GM12891 (cell line): ENCODE results near the gene ANKRD66.
"Not testable (repeated sequence)": the region's sequence is repeated elsewhere in the genome, so short reads cannot be mapped to it uniquely, and the experiment has no call there.

ENCODE experiments used
- DNase-seq: peaks from one replicate; pipeline ENCODE4 v3.0.0; 2011; ENCODE audit warnings: low spot score; ENCODE audit not compliant: insufficient read length
- FAIRE-seq: peaks from 2 replicates; lab custom pipeline; 2011; peaks lifted over from hg19 to GRCh38; lab: Jason Lieb, UNC
- PAX5 ChIP-seq: IDR thresholded peaks from 2 replicates; pipeline ENCODE4 v1.6.1; 2011; ENCODE audit warnings: low read length, moderate library complexity, mild to moderate bottlenecking; ENCODE audit not compliant: insufficient read depth, severe bottlenecking
- POLR2A ChIP-seq: IDR thresholded peaks from 2 replicates; pipeline ENCODE4 v1.6.1; 2011; ENCODE audit warnings: low read depth, low read length, control low read depth
- POLR2AphosphoS5 ChIP-seq: IDR thresholded peaks from 2 replicates; pipeline ENCODE4 v1.6.1; 2011; ENCODE audit warnings: low read depth, low read length, control low read depth
- POU2F2 ChIP-seq: IDR thresholded peaks from 2 replicates; pipeline ENCODE4 v1.6.1; 2011; ENCODE audit warnings: low read depth, mild to moderate bottlenecking, control low read depth, low read length, moderate library complexity
- SPI1 ChIP-seq: IDR thresholded peaks from 2 replicates; pipeline ENCODE4 v1.6.1; 2011; ENCODE audit warnings: low read depth, low read length, control low read depth
- TAF1 ChIP-seq: IDR thresholded peaks from 2 replicates; pipeline ENCODE4 v1.6.1; 2011; ENCODE audit warnings: low read depth, low read length, control low read depth

Gene ANKRD66

DNA sequence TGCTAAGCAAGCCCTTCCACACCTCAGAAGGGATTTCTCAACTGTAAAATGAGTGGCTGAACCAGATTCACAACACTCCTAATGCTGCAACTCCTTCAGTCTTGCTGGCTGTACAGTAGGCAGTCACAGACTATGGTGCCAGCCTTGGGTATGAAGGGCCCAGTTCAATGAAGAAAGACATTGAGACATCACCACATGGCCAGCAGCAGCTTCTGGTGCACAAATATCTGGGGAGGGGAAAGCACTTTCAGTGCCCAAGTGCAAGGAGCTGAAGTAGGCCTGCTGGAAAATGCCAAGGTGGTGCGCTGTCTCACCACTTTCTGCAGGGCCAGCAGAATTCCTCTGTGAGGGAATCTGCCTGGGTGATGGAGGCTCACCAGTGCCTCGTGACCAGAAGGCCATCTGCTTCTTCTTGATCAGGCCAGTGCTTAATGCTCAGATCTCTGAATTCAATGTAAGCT lies 13.4 kb upstream of the ANKRD66 start:
- no peak for FAIRE-seq
- no peak for DNase-seq

DNA sequence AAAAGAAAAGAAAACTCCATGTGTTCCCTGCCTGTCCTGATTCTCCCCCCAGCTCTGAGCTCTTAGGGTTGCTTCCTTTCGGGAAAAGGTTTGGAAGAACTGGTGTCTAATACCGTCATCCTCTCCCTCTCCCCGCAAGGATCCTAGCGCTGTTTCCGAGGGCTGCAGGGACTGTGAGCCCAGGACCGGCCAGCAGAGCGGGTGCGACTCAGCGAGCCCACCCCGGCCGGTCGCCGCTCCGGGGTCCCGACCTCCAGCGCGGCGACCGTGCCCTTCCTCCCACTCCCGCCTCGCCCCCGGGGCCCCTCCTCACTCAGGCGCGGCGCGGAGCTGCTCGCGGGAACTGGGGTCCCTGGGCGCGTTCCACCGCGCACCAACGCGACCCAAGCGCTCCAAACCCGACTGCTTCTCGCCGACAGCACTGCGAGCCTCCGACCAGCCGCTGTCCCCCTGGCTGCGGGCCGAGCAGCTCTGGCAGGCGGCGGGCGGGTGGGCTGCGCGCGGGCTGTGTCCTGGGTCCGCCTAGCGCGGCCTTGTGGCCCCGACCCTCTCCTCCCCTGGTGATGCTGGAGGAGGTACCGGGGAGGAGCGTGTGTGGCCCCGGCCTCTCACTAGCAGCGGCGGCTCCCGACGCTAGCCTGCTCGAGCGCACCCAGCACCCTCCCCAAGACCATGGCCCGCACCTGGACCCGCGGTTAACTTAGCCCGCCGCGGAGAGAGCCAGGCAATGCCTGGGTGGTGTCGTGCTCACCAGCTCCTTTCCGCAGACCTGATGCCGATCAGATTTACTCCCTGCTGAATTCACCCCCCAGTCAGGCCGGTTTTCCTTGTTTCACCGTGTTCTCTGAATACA lies 11.6 kb upstream of the ANKRD66 start, which contains the start of gene PLA2G7:
TSS of gene PLA2G7 (minus strand) at position 509 of the 853 bp plus-strand sequence. CDS start 12,484 bp downstream, outside the sequence.
- FAIRE-seq: no peak
- peak; percentile 5 for DNase-seq

More for the DNA sequence above, 13.4 kb upstream of the ANKRD66 start:
- TF ChIP-seq POLR2A: no peak
- TF ChIP-seq POU2F2: no peak
- no peak for TF ChIP-seq SPI1
- TF ChIP-seq TAF1: no peak
- TF ChIP-seq POLR2AphosphoS5: no peak
- no peak for TF ChIP-seq PAX5

DNA sequence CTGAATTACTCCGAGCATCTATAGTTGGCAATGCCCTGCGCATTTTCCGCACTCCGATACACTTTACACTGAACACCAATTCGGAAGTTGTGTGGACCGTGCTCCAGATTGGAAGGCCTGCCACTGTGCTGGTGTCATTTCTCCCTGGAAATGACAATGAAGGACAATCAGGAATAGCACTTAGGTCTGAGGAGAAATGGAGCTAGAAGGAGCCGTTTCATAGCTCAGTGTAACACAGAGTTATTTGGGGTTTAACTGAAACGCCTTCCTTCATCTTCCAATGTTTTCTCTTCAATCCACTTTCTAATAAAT lies 11.1 kb upstream of the ANKRD66 start:
- no peak for DNase-seq
- FAIRE-seq: no peak
- TF ChIP-seq POU2F2 (no peak), POLR2AphosphoS5 (no peak)

More for the DNA sequence above, 11.6 kb upstream of the ANKRD66 start, which contains the start of gene PLA2G7:
- TF ChIP-seq TAF1 (no peak), PAX5 (no peak), POLR2A (no peak), POU2F2 (no peak), POLR2AphosphoS5 (no peak), SPI1 (no peak)

DNA sequence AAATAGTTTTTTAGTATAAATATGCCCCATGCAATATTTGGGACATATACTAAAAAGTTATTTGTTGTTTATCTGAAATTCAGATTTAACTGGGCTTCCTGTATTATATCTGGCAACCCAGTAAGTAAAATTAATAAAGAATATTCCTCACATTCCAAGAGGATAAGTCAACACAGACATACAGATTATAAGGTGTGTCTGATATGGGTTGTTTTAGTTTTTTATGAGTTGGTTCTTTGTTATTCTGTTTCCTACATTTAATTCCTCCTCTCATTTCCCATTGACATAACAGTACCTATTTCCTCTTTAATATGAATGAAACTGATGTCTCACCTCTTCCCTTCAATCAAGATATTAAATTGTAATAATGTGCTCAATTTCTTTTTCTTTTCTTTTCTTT lies 9.8 kb upstream of the ANKRD66 start:
- FAIRE-seq: no peak
- TF ChIP-seq POLR2AphosphoS5: no peak
- no peak for TF ChIP-seq PAX5
- TF ChIP-seq TAF1: no peak
- no peak for TF ChIP-seq POU2F2
- no peak for TF ChIP-seq SPI1
- TF ChIP-seq POLR2A: no peak
- DNase-seq: no peak

DNA sequence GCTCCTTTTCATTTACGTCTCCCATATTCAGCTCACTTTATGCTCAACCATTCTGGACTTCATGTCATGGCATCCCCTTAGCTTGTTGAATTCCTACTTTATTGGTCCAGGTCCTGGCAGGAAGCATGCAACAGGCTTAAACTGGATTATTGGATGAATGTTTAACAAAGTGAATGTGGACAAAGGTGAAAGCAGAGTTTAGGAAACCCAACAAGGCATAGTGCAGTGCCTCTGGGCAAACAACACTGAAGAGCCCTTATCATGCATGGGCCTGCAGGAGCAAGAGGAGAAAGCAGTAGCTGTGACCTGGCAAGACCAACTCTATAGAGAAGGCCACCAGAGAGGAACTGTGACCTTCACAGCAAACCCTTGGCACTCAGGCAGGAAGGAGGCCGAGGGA lies 5.3 kb upstream of the ANKRD66 start:
- TF ChIP-seq POLR2A (no peak), POLR2AphosphoS5 (no peak)
- DNase-seq: no peak
- FAIRE-seq: no peak

DNA sequence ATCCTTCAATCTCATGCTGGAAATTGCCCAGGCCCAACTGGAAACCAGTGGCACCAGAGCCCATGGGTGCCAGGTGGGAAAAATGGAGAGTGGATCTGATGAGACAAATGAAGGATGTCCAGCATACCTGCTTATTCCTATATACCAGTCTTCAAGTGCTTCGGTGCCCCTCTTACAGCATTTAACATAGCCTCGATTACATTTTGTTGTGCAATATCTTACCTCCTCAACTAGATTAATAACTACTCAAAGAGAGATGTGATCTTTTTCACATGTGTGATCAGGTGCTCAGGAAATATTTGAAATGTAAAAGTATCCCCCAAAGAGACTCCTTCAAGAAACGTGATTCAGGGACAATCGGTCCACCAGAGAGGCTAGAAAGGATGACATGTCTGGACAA lies 4.8 kb upstream of the ANKRD66 start:
- FAIRE-seq (no peak), DNase-seq (no peak)
- TF ChIP-seq POLR2A (no peak), TAF1 (no peak), POU2F2 (no peak), POLR2AphosphoS5 (no peak), PAX5 (no peak)

DNA sequence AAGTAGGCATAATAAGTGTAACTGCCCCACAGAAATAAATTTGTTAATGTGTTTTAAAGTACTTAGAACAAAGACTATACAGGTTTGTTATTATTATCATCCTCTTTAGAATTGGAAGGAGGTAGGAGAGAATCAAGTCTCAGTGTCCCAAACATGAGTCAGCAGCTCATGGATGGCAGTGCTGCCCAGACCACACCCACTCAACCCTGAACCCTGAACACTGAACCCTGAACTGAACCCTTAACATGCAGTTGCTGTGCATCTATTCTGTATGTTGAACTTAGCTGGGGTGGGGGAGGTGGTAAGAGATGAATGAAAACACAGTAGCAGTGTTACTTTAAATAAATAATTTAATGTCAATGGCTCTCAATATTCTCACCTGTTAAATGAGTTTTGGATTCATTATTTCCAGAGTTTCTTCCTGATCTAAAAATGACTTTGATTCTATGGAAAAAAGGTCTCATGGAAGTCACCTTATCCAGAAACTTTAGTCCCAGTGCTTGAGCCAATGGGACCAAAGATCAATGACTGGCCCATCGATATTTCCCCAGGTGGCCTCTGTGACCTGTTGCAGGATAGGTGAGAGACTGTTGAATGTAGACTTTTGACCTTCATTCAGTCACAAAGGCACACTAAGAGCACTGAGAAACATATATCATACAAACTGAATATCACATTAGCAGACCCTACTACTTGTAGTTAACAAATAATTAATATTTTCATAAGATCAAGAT lies 3.1 kb upstream of the ANKRD66 start:
- DNase-seq (no peak), FAIRE-seq (no peak)
- TF ChIP-seq TAF1 (no peak), SPI1 (no peak), PAX5 (no peak), POU2F2 (no peak), POLR2AphosphoS5 (no peak), POLR2A (no peak)

DNA sequence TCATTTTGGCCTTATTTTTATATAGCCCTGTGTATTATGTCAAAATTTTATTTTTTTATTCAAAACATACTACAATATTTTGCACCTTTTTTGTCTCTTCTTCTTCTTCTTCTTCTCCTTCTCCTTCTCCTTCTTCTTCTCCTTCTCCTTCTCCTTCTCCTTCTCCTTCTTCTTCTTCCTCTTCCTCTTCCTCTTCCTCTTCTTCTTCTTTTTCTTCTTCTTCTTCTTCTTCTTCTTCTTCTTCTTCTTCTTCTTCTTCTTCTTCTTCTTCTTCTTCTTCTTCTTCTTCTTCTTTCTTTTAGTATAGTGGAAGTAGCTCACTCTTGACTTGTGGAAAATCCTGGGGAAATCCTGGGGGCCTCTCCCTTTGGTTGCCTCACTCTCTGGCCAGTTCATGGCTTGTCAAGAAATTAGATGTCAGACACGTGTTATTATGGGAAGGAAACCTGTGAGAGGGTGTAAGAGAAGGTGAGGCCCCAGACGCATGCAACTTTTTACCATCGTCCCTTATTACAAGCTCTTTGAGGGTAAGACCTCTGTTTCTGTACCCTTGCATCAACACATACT lies 2.5 kb upstream of the ANKRD66 start:
- not testable (repeated sequence) for FAIRE-seq, DNase-seq

DNA sequence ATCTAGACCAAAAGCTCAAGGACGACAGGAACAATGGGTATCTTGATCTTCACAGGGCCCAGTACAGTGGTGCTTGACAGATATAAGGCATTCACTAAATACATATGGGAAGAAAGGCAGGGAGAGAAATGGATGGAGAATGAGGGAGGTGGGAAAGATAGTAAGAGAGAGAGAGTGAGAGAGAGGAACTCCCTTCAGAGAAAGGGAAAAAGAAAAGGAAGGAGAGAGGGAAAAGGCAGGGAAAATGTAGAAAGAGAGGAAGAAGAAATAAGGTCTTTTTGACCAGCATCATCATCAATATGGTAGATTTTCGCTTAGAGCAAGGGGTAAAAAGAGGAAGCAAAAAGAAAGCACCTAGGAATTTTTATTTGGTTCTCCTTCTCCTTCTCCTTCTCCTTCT lies 760 bp upstream of the ANKRD66 start:
- DNase-seq (no peak), FAIRE-seq (no peak)
- no peak for TF ChIP-seq POLR2AphosphoS5
- no peak for TF ChIP-seq SPI1
- TF ChIP-seq POLR2A: no peak
- TF ChIP-seq PAX5: no peak
- no peak for TF ChIP-seq POU2F2

DNA sequence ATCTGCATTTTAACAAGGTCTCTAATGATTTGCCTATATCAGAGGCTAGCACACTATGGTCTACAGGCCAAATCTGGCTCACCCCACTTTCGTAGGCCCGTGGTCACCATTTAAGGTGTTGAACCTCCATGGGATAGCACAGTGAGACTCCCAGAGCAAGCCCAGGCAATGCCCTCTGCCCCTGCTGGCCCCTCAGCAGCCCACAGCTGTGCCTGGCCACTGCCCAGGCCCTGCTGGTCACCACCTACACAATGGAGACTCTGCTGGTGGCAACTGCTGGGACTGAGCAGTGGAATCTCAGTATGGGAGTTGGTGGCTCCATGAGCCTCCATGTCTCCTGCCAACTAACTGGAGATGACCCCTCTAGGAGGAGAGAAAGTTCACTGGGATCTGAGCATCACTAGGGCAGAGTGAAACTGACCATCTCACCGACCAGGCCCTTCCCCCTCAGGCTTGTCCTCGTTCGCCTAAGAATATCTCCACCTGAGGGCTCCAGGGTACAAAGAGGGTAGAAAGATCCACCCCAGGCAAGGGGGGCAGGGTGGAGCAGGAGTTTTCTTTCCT lies 2.3 kb downstream of the ANKRD66 start:
- no peak for TF ChIP-seq PAX5
- TF ChIP-seq TAF1: no peak
- no peak for TF ChIP-seq POLR2A
- TF ChIP-seq POLR2AphosphoS5: no peak
- TF ChIP-seq POU2F2: no peak
- no peak for TF ChIP-seq SPI1
- FAIRE-seq: no peak
- no peak for DNase-seq
